Nephron progenitor cell (in vitro differentiated cells): ENCODE data around the gene NRG2.

Experiments used
- DNase-seq: peaks from one replicate; pipeline ENCODE4 v3.0.0; 2021
- H3K27ac Mint-ChIP-seq: 2 replicates; pipeline ENCODE4 v1.8.0; 2021; ENCODE audit warnings: mild to moderate bottlenecking, moderate library complexity, mixed read lengths
- H3K27me3 Mint-ChIP-seq: 2 replicates; pipeline ENCODE4 v1.8.0; 2021; ENCODE audit warnings: mild to moderate bottlenecking, low read depth, mixed read lengths; ENCODE audit not compliant: poor library complexity
- H3K36me3 Mint-ChIP-seq: 2 replicates; pipeline ENCODE4 v1.8.0; 2021; ENCODE audit warnings: low read depth, mixed read lengths
- H3K4me1 Mint-ChIP-seq: 2 replicates; pipeline ENCODE4 v1.8.0; 2021; ENCODE audit warnings: mixed read lengths
- H3K4me3 Mint-ChIP-seq: 2 replicates; pipeline ENCODE4 v1.8.0; 2021; ENCODE audit warnings: mild to moderate bottlenecking, moderate library complexity, mixed read lengths
- H3K9me3 Mint-ChIP-seq: 2 replicates; pipeline ENCODE4 v1.8.0; 2021; ENCODE audit warnings: mild to moderate bottlenecking, moderate library complexity, mixed read lengths
- TF ChIP-seq, protein P1 (sequence below): fragments of 200-600 bp; sonication (generic); IDR thresholded peaks from 2 replicates; pipeline ENCODE4 v1.5.0; 2021; ENCODE audit warnings: antibody characterized with exemption

The NRG2 gene

GRCh38 chr5:139822553-139823425, 220.3 kb downstream of the NRG2 start:
- Mint-ChIP-seq H3K36me3 (no peaks in the 10 kb centered on the region), H3K4me1 (no peaks in the 10 kb centered on the region), H3K27me3 (peaks cover 64% of the 10 kb centered on the region), H3K9me3 (peaks cover 14% of the 10 kb centered on the region), H3K27ac (no peak overlapping the region), H3K4me3 (no peak overlapping the region)
- no peak for DNase-seq
- TF ChIP-seq, protein P1, sequence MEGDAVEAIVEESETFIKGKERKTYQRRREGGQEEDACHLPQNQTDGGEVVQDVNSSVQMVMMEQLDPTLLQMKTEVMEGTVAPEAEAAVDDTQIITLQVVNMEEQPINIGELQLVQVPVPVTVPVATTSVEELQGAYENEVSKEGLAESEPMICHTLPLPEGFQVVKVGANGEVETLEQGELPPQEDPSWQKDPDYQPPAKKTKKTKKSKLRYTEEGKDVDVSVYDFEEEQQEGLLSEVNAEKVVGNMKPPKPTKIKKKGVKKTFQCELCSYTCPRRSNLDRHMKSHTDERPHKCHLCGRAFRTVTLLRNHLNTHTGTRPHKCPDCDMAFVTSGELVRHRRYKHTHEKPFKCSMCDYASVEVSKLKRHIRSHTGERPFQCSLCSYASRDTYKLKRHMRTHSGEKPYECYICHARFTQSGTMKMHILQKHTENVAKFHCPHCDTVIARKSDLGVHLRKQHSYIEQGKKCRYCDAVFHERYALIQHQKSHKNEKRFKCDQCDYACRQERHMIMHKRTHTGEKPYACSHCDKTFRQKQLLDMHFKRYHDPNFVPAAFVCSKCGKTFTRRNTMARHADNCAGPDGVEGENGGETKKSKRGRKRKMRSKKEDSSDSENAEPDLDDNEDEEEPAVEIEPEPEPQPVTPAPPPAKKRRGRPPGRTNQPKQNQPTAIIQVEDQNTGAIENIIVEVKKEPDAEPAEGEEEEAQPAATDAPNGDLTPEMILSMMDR: no peak

- no peaks in the 10 kb centered on the region for H3K36me3 Mint-ChIP-seq
- H3K27ac Mint-ChIP-seq: no peak overlapping the region
- peaks cover 15% of the 10 kb centered on the region for H3K9me3 Mint-ChIP-seq
- TF ChIP-seq, protein P1: no peak
- no peaks in the 10 kb centered on the region for H3K4me1 Mint-ChIP-seq
- peaks cover 63% of the 10 kb centered on the region for H3K27me3 Mint-ChIP-seq
- H3K4me3 Mint-ChIP-seq: no peak overlapping the region
- no peak for DNase-seq
Observed at GRCh38 chr5:139821806-139822552, 221.1 kb downstream of the NRG2 start.

- TF ChIP-seq, protein P1: no peak
- Mint-ChIP-seq H3K27me3 (peaks cover 61% of the 10 kb centered on the region), H3K4me3 (no peak overlapping the region), H3K4me1 (no peaks in the 10 kb centered on the region), H3K9me3 (peaks cover 15% of the 10 kb centered on the region), H3K27ac (no peak overlapping the region), H3K36me3 (no peaks in the 10 kb centered on the region)
- no peak for DNase-seq
Observed at GRCh38 chr5:139820606-139821005, 222.5 kb downstream of the NRG2 start.

- Mint-ChIP-seq H3K27ac (no peak overlapping the region), H3K27me3 (peaks cover 58% of the 10 kb centered on the region), H3K9me3 (peaks cover 15% of the 10 kb centered on the region), H3K4me1 (no peaks in the 10 kb centered on the region), H3K36me3 (no peaks in the 10 kb centered on the region), H3K4me3 (no peak overlapping the region)
- no peak for DNase-seq
- TF ChIP-seq, protein P1: no peak
Observed at GRCh38 chr5:139820130-139820529, 223.0 kb downstream of the NRG2 start.

DNA sequence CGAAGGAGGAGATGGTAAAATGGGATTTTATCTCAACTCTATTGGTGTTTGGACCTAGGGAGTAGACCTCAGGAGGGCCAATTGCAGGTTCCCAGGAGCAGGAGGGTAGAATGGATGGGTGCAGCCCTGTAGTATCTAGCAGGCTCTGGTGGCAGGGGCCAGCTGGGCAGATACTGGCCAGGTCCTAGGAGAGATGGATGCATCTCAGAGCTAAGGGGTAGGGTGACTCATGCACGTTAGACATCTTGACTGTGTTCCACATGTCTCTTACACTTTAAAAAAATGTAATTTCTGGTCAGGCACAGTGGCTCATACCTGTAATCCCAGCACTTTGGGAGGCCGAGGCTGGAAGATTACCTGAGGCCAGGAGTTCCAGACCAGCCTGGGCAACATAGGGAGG, 225.1 kb downstream of the NRG2 start:
- Mint-ChIP-seq H3K27me3 (peaks cover 46% of the 10 kb centered on the region), H3K4me3 (no peak overlapping the region), H3K27ac (no peak overlapping the region), H3K36me3 (no peaks in the 10 kb centered on the region), H3K4me1 (no peaks in the 10 kb centered on the region), H3K9me3 (peaks cover 15% of the 10 kb centered on the region)
- TF ChIP-seq, protein P1: no peak
- DNase-seq: no peak
